Heart right ventricle (tissue), 16 donors: ENCODE data around the gene GPR173. TPM values are rescaled to one million over a fixed set of nuclear protein-coding genes. Genes with fewer than 3 reads are reported as not detected.
A peak's percentile ranks its signal among the peaks of the same experiment; 100 is the strongest.

Experiments used
- ATAC-seq, 8 donors: fragments of 200-7000 bp; cut with Tn5 transposase; one replicate each; pipeline ENCODE4 v1.9.1; 2020; ENCODE audit warnings: mild to moderate bottlenecking in 8 of 8, moderate library complexity in 8 of 8, moderate number of reproducible peaks in 1 of 8
- DNase-seq, 2 donors: peaks; one replicate each; pipeline ENCODE4 v3.0.0-alpha.2; 2020
- H3K27ac ChIP-seq, 10 donors: fragments of 200-600 bp; sonication (generic) in 2 of 10; one replicate each; pipeline versions ENCODE4 v1.5.0 to v1.8.0; 2020 to 2022; ENCODE audit warnings: mild to moderate bottlenecking in 3 of 10
- H3K27me3 ChIP-seq, 7 donors: fragments of 200-600 bp; one replicate each; pipeline ENCODE4 v1.8.0; 2021 to 2022; ENCODE audit warnings: mild to moderate bottlenecking in 2 of 7
- H3K36me3 ChIP-seq, 9 donors: fragments of 200-600 bp; sonication (generic) in 1 of 9; one replicate each; pipeline versions ENCODE4 v1.5.0 to v1.8.0; 2020 to 2022; ENCODE audit warnings: mild to moderate bottlenecking in 2 of 9
- H3K4me1 ChIP-seq, 9 donors: fragments of 200-600 bp; sonication (generic) in 1 of 9; one replicate each; pipeline versions ENCODE4 v1.5.0 to v1.8.0; 2020 to 2022; ENCODE audit warnings: mild to moderate bottlenecking in 4 of 9
- H3K4me3 ChIP-seq, 10 donors: fragments of 200-600 bp; sonication (generic) in 2 of 10; one replicate each; pipeline versions ENCODE4 v1.5.0 to v1.8.0; 2020 to 2022; ENCODE audit warnings: mild to moderate bottlenecking in 7 of 10, moderate library complexity in 2 of 10
- H3K9me3 ChIP-seq, 11 donors: fragments of 200-600 bp in 10 of 11; sonication (generic) in 2 of 11; one replicate each; pipeline versions ENCODE4 v1.5.0 to v1.8.0; 2013 to 2022; ENCODE audit warnings: mild to moderate bottlenecking in 2 of 11, control low read depth in 1 of 11, moderate library complexity in 1 of 11
- CTCF ChIP-seq, 9 donors: fragments of 200-600 bp; sonication (generic) in 2 of 9; IDR thresholded peaks; one replicate each; pipeline versions ENCODE4 v1.5.0 to v1.8.0; 2021 to 2022; ENCODE audit warnings: antibody characterized with exemption in 9 of 9, mild to moderate bottlenecking in 5 of 9, moderate library complexity in 1 of 9
- WGBS, 2 donors: extraction: QIAGEN DNeasy Blood & Tissue Kit; methylation state at CpG; one replicate each; pipeline ENCODE4 v1.1.7; 2013; ENCODE audit warnings: inconsistent platforms in 1 of 2; 5-methylcytosine and 5-hydroxymethylcytosine counted together
- intact Hi-C, 10 donors: fragments of 100-400 bp; cut with DNase I; formaldehyde crosslinking; loops; one replicate each; pipeline versions ENCODE4 v1.11.1 to v1.14.2; 2022
- polyA plus RNA-seq, 2 donors: library from polyadenylated mRNA; stranded (reverse); fragments of 200-250 nt; gene quantifications; one replicate each; pipeline ENCODE4 v1.2.3, GENCODE V29; 2013
- total RNA-seq, 10 donors: library from RNA; stranded (reverse); fragmentation: NEBNext Ultra II Directional in 3 of 10; extraction: Animal tissue kit (Norgen Biotek cat#: 25700) in 3 of 10; gene quantifications; one replicate each; pipeline versions ENCODE4 v1.2.1 to v1.2.4, GENCODE V29; 2021 to 2023
- donor health status: Arrhythmogenic right ventricular cardiomyopathy.
- donor health status: ischemic (EF 13 %, LVEDD 7.1; RV severe dilation, severe dysfunction).
- donor health status: healthy with polysubstance abuse.
- donor health status: DM: no; HTN: yes; CAD: no.
- donor health status: DM: no; HTN: no; CAD: no.
- donor health status: ischemic (EF 25% LVEDD 6.9; RV normal size, moderate dysfunction).
- donor health status: ischemic (EF 25% LVEDD 5.7; RV mildly dilated, moderate dysfunction).
- donor health status: healthy.
- donor health status: DM: yes; HTN: yes; CAD: no.
- donor health status: Ischemic cardiomyopathy.
- donor health status: ischemic (EF 35%, LVEDD 5.7; RV mildly dilated, moderate dysfunction).
- donor health status: nonischemic (EF 11% LVEDD 7.7; RV severe dilation, severe dysfunction).
- donor health status: DM: yes; HTN: yes; CAD: no.
- donor health status: PGD.
- donor health status: ischemic (EF 29% LVEDD 5.4; RV normal size, mild dysfunction).
- donor health status: nonischemic (EF 23%, LVEDD 6.1; RV moderate dilation, normal function).

GPR173 gene
- total and polyA plus RNA-seq, 12 donors, result 0.54 to 2.5 (median 0.73) TPM

DNA sequence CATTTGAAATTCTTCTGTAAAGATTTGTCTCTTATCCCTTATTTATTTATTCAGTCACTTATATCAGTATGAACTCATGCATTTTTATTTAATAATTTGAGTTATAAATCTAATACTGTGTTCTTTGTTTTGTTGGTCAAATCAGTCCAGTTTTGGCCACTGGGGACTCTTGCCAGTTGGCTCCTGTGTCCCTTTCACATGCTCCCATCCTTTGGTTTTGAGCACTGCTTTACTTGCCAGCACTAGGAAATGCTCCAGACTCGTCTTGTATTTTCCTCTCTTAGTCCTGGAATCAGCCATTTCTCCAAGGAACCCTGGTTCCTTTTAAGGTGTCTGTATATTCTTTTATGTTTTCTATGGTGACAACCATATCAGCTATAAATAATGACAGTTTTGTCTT, 73.4 kb downstream of the GPR173 start:
- H3K4me1 ChIP-seq, result peaks cover 0 to 4% (median 0%) of the 10 kb centered on the region in 9 donors
- no peak overlapping the region for H3K4me3 ChIP-seq
- no peak overlapping the region for H3K27ac ChIP-seq
- 17 to 21% methylated on average over 1 of the region's 1 CpG for WGBS, 2 donors
- no peak for DNase-seq
- intact Hi-C loops, result no loop called here
- no peaks in the 10 kb centered on the region for H3K36me3 ChIP-seq
- peaks cover 0 to 18% (median 0%) of the 10 kb centered on the region in 7 donors for H3K27me3 ChIP-seq
- peaks cover 0 to 3% (median 0%) of the 10 kb centered on the region in 11 donors for H3K9me3 ChIP-seq
- peak in 1 of 8 donors; percentile 29 for ATAC-seq
- no peak for TF ChIP-seq CTCF (IDR thresholded peaks at IDR 0.05)

GRCh38 chrX:53125506-53125905, 76.9 kb downstream of the GPR173 start:
- no peak for TF ChIP-seq CTCF (IDR thresholded peaks at IDR 0.05)
- intact Hi-C loops, result no loop called here
- no peak for ATAC-seq
- no peak for DNase-seq
- peaks cover 0 to 3% (median 0%) of the 10 kb centered on the region in 11 donors for H3K9me3 ChIP-seq
- H3K4me3 ChIP-seq, result no peak overlapping the region
- H3K36me3 ChIP-seq, result no peaks in the 10 kb centered on the region
- H3K27me3 ChIP-seq, result peaks cover 0 to 36% (median 0%) of the 10 kb centered on the region in 7 donors
- H3K4me1 ChIP-seq, result peaks cover 0 to 4% (median 0%) of the 10 kb centered on the region in 9 donors
- H3K27ac ChIP-seq, result no peak overlapping the region

DNA sequence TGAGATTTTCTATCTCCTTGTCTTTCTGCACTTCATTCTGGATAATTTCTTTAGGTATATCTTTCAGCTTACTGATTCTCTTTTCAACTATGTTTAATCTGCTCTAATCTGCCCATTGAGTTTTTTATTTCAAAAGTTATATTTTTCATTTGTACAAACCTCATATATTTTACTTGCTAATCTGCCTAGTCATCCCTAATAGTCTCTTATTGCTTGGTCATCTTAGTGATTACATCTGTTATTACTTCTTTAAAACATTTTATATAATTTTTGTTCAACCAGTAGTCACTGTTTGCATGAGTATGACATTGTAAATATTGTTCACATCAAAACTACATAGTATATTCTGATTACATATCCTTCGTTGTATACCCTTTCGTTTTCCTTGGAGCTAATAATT, 77.8 kb downstream of the GPR173 start:
- Histone ChIP-seq H3K36me3 (no peaks in the 10 kb centered on the region), H3K9me3 (peaks cover 0 to 3% (median 0%) of the 10 kb centered on the region in 11 donors), H3K4me1 (peaks cover 0 to 4% (median 0%) of the 10 kb centered on the region in 9 donors), H3K4me3 (no peak overlapping the region), H3K27me3 (peaks cover 0 to 38% (median 0%) of the 10 kb centered on the region in 7 donors), H3K27ac (no peak overlapping the region)
- no peak for TF ChIP-seq CTCF (IDR thresholded peaks at IDR 0.05)
- intact Hi-C loops, result no loop called here
- ATAC-seq (no peak), DNase-seq (no peak)
- 96 to 97% methylated on average over 2 of the region's 2 CpGs for WGBS, 2 donors

DNA sequence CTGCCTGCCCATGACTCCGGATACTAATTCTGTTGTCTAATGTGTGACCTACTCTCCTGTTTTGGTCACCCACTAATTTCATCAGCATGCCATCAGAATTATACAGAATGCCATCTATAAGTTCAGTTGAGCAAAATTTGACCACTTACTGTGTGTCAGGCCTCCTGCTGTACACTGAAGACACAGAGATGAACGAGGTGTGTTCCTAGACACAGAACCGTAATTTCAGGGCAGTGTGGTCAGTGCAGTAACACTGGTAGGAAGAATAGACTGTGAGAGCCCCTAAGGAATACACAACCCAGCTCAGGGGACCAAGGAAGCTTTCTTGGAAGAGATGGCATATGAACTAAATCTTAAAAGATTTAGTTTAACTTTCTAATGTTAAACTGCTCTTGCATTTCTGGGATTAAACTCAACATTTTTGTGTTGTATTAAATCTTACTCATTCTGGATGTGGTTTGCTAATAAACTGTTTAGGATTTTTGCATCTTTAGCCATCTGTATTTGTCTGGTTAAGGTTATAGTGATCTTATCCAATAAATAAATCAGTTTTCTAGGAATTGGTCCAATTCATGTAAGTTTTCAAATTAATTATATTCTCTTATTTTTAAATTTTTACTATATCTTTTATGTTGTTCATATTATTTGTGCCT, 79.6 kb downstream of the GPR173 start:
- no peak for ATAC-seq
- intact Hi-C loops, result no loop called here

More for the DNA sequence above, 79.6 kb downstream of the GPR173 start:
- Histone ChIP-seq H3K9me3 (peaks cover 0 to 3% (median 0%) of the 10 kb centered on the region in 11 donors), H3K27me3 (peaks cover 0 to 54% (median 0%) of the 10 kb centered on the region in 7 donors), H3K27ac (no peak overlapping the region), H3K4me3 (no peak overlapping the region), H3K36me3 (peaks cover 0 to 5% (median 0%) of the 10 kb centered on the region in 9 donors), H3K4me1 (no peaks in the 10 kb centered on the region)
- DNase-seq, result no peak
- no peak for TF ChIP-seq CTCF (IDR thresholded peaks at IDR 0.05)
- 91 to 92% methylated on average over 3 of the region's 3 CpGs for WGBS, 2 donors

Other genes starting within 250 kb of the GPR173 start
- not detected for gene XAGE5, start 237.5 kb upstream of the GPR173 start, total RNA-seq
- gene XAGE5, start 237.5 kb upstream of the GPR173 start, polyA plus RNA-seq, result not detected
- not detected for gene XAGE3, start 180.7 kb upstream of the GPR173 start, total RNA-seq
- not detected for gene XAGE3, start 180.7 kb upstream of the GPR173 start, polyA plus RNA-seq
- 10 to 100 TPM in 1 of 10 donors, 1 to 10 TPM in 9; 4.3 to 10.3 (median 6.8) TPM for gene FAM156B, start 151.5 kb upstream of the GPR173 start, total RNA-seq
- gene FAM156B, start 151.5 kb upstream of the GPR173 start, polyA plus RNA-seq, result 10 to 100 TPM; 15.0 to 41.4 TPM
- 1 to 10 TPM; 5.5 to 9.4 (median 7.1) TPM for gene FAM156A, start 90.3 kb upstream of the GPR173 start, total RNA-seq
- 10 to 100 TPM; 11.9 to 12.4 TPM for gene FAM156A, start 90.3 kb upstream of the GPR173 start, polyA plus RNA-seq
- 10 to 100 TPM; 17.2 to 48.8 (median 25.5) TPM for gene TSPYL2, start 33.6 kb downstream of the GPR173 start, total RNA-seq
- gene TSPYL2, start 33.6 kb downstream of the GPR173 start, polyA plus RNA-seq, result 100 to 1,000 TPM in 1 of 2 donors, 10 to 100 TPM in 1; 54.4 to 136 TPM
- gene KANTR, start 45.4 kb downstream of the GPR173 start, total RNA-seq, result 10 to 100 TPM in 2 of 10 donors, 1 to 10 TPM in 8; 2.7 to 11.5 (median 7.0) TPM
- 10 to 100 TPM in 1 of 2 donors, 1 to 10 TPM in 1; 2.1 to 12.6 TPM for gene KANTR, start 45.4 kb downstream of the GPR173 start, polyA plus RNA-seq
- gene KDM5C, start 176.4 kb downstream of the GPR173 start, total RNA-seq, result 10 to 100 TPM; 26.0 to 56.1 (median 34.5) TPM
- 10 to 100 TPM; 16.4 to 26.0 TPM for gene KDM5C, start 176.4 kb downstream of the GPR173 start, polyA plus RNA-seq
- 10 to 100 TPM in 6 of 10 donors, 1 to 10 TPM in 4; 8.6 to 13.3 (median 10.7) TPM for gene IQSEC2, start 232.8 kb downstream of the GPR173 start, total RNA-seq
- gene IQSEC2, start 232.8 kb downstream of the GPR173 start, polyA plus RNA-seq, result 10 to 100 TPM in 1 of 2 donors, 1 to 10 TPM in 1; 7.9 to 19.4 TPM